Activated naive CD4-positive, alpha-beta T cell treated with anti-CD3 and anti-CD28 coated beads, Interleukin-2, amount 50 U/mL, for 24 hours (primary cell): Measurements from ENCODE around the gene TOMT.
"Not testable (repeated sequence)": the region's sequence is repeated elsewhere in the genome, so short reads cannot be mapped to it uniquely, and the experiment has no call there.

Source experiments
- H3K27ac Mint-ChIP-seq: one replicate; pipeline ENCODE4 v1.8.0; 2021; ENCODE audit warnings: mild to moderate bottlenecking, mixed read lengths
- H3K27me3 Mint-ChIP-seq: one replicate; pipeline ENCODE4 v1.8.0; 2021; ENCODE audit warnings: mixed read lengths
- H3K36me3 Mint-ChIP-seq: one replicate; pipeline ENCODE4 v1.8.0; 2021; ENCODE audit warnings: mixed read lengths
- H3K4me1 Mint-ChIP-seq: one replicate; pipeline ENCODE4 v1.8.0; 2021; ENCODE audit warnings: mixed read lengths
- H3K4me3 Mint-ChIP-seq: one replicate; pipeline ENCODE4 v1.8.0; 2021; ENCODE audit warnings: mild to moderate bottlenecking, mixed read lengths
- H3K9me3 Mint-ChIP-seq: one replicate; pipeline ENCODE4 v1.8.0; 2021; ENCODE audit warnings: mixed read lengths

Gene TOMT

DNA sequence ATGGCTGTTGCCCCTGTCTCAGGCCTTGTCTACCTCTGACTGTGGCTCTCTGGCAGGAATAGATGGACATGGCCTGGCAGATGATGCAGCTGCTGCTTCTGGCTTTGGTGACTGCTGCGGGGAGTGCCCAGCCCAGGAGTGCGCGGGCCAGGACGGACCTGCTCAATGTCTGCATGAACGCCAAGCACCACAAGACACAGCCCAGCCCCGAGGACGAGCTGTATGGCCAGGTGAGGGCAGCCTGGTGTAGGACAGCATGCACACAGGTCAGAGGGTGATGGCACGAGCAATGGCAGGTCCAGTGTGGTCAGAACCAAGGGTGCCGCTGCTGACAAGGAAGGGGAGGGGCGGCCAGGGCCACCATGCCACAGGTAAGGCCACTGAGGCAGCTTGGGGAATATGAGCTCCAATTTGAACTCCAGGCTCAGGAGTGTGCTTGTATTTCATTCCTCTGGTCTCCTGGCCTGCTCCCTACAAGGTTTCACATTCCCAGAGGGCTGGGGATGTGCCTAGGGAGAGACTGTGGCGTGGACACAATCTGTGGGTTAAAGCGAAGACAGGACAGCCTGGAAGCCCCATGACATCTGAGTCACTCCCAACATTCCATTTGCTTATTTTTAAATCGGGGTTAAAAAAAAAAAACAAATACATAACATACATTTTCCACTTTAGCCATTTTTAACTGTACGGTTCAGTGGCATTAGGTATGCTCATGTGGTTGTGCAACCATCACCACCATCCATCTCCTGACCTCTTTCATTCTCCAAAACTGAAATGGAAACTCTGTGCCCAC lies 30.4 kb downstream of the TOMT start:
- peaks cover 4% of the 10 kb centered on the region for H3K27me3 Mint-ChIP-seq
- no peak overlapping the region for H3K4me3 Mint-ChIP-seq
- no peak overlapping the region for H3K27ac Mint-ChIP-seq
- no peaks in the 10 kb centered on the region for H3K36me3 Mint-ChIP-seq
- H3K4me1 Mint-ChIP-seq = no peaks in the 10 kb centered on the region
- no peaks in the 10 kb centered on the region for H3K9me3 Mint-ChIP-seq

DNA sequence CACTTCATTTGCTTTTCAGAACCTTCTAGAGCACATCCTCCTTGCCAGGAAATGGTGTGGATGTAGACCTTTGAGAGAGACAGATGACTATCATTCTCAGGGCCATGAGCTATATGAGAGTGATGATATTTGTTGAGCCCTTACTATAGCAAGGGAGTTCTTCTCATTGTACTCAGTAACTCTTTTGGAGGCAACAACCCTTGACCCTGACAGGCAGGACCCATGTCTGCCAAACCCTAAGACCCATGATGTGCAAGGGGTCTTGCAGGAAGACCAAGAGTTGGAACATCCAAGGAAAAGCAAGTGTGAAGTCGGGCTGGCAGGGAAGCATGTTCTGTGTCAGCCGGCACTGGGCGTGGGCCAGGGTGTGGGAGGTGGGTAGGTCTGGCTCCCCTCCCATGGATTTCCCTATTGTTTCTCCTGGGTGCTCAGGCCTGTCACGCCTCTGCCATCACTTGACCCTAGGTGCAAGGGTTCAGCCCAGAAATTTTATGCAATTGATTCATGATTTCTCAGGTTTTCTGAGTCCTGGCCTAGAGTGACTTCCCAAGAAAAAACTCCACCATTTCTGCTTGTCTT lies 31.0 kb downstream of the TOMT start:
- no peaks in the 10 kb centered on the region for H3K36me3 Mint-ChIP-seq
- H3K9me3 Mint-ChIP-seq = no peaks in the 10 kb centered on the region
- peaks cover 7% of the 10 kb centered on the region for H3K27me3 Mint-ChIP-seq
- no peaks in the 10 kb centered on the region for H3K4me1 Mint-ChIP-seq
- no peak overlapping the region for H3K27ac Mint-ChIP-seq
- H3K4me3 Mint-ChIP-seq = no peak overlapping the region

DNA sequence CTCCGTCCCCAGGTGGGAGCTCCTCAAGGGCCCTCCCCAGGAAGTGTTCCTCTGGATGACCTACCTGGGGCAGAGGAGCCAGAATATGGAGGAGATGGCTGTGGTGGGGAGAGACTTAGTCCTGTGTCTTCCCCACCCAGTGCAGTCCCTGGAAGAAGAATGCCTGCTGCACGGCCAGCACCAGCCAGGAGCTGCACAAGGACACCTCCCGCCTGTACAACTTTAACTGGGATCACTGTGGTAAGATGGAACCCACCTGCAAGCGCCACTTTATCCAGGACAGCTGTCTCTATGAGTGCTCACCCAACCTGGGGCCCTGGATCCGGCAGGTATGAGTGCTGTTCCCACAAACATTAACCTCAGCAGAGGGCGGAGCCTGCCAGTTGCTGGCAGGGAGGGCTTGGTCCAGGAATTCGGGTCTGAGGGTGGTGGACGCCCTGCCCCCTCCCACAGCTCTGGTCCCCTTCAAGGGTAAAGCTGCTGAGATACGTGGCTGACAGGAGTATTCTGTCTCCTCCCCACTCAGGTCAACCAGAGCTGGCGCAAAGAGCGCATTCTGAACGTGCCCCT lies 33.2 kb downstream of the TOMT start:
- H3K27ac Mint-ChIP-seq = no peak overlapping the region
- H3K4me1 Mint-ChIP-seq = peaks cover 2% of the 10 kb centered on the region
- H3K36me3 Mint-ChIP-seq = no peaks in the 10 kb centered on the region
- H3K4me3 Mint-ChIP-seq = no peak overlapping the region
- no peaks in the 10 kb centered on the region for H3K9me3 Mint-ChIP-seq
- H3K27me3 Mint-ChIP-seq = peaks cover 6% of the 10 kb centered on the region

DNA sequence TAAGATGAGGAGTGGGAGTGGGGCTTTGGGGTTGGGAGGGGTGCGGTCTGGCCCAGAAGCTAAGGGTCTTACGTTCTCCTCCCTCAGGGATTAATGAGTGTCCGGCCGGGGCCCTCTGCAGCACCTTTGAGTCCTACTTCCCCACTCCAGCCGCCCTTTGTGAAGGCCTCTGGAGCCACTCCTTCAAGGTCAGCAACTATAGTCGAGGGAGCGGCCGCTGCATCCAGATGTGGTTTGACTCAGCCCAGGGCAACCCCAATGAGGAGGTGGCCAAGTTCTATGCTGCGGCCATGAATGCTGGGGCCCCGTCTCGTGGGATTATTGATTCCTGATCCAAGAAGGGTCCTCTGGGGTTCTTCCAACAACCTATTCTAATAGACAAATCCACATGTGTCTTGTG lies 33.8 kb downstream of the TOMT start:
- no peaks in the 10 kb centered on the region for H3K36me3 Mint-ChIP-seq
- H3K4me1 Mint-ChIP-seq = peaks cover 4% of the 10 kb centered on the region
- no peak overlapping the region for H3K27ac Mint-ChIP-seq

DNA sequence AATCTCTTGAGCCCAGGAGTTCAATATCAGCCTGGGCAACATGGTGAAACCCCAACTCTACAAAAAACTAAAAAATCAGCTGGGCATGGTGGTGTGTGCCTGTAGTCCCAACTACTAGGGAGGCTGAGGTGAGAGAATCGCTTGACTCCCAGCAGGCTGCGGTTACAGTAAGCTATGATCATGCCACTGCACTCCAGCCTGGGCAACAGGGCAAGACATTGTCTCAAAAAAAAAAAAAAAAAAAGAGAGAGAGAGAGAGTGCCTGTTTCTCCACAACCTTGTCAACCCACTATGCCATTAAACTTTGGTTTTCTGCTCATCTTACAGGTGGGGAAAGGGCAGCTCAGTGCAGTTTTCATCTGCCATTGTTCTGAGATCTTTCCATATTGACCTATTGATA lies 34.9 kb downstream of the TOMT start:
- peaks cover 4% of the 10 kb centered on the region for H3K4me1 Mint-ChIP-seq
- no peak overlapping the region for H3K4me3 Mint-ChIP-seq
- H3K27me3 Mint-ChIP-seq = peaks cover 6% of the 10 kb centered on the region
- no peaks in the 10 kb centered on the region for H3K36me3 Mint-ChIP-seq
- H3K27ac Mint-ChIP-seq = no peak overlapping the region
- no peaks in the 10 kb centered on the region for H3K9me3 Mint-ChIP-seq

More for the DNA sequence above, 33.8 kb downstream of the TOMT start:
- no peaks in the 10 kb centered on the region for H3K9me3 Mint-ChIP-seq
- no peak overlapping the region for H3K4me3 Mint-ChIP-seq
- H3K27me3 Mint-ChIP-seq = peaks cover 6% of the 10 kb centered on the region

DNA sequence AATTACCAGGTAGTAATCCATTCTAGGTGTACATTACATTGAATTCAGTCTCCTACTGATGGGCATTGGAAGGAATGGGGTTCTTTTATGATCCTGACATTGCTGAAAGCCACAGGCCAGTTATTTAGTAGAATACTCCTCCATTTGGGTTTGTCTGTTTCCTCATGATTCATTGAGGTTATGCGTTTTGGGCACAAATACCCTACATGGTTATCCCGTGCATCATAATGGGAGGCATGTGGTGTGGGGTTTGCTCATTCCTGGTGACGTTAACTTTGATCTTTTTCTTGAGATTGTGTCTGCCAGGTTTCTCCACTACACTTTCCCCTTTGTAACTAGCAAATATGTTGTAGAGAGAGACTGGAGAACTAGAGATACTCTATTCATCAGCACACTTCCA lies 35.3 kb downstream of the TOMT start:
- Mint-ChIP-seq H3K36me3 (no peaks in the 10 kb centered on the region), H3K4me3 (no peak overlapping the region), H3K27me3 (peaks cover 6% of the 10 kb centered on the region), H3K27ac (no peak overlapping the region), H3K9me3 (no peaks in the 10 kb centered on the region), H3K4me1 (peaks cover 4% of the 10 kb centered on the region)

DNA sequence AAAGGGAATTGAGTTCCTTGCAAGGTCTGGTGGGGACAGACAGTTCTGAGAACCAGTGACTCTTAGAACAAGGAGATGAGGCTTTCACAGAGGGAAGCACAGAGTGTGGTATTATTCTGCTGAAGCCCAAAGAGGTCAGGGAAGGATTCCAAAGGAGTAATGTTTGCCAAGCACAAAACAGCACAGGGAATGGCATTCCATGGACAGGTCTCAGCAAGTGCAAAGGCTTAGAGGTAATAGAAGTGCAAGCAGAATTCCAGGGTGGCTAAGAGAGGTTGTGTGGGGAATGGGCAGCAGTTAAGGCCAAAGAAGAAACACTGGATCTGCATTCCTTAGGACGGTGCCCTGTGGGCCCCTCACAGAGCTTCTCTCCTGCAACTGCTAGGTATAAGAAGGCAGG lies 36.4 kb downstream of the TOMT start:
- not testable (repeated sequence) for H3K27ac Mint-ChIP-seq, H3K4me1 Mint-ChIP-seq

DNA sequence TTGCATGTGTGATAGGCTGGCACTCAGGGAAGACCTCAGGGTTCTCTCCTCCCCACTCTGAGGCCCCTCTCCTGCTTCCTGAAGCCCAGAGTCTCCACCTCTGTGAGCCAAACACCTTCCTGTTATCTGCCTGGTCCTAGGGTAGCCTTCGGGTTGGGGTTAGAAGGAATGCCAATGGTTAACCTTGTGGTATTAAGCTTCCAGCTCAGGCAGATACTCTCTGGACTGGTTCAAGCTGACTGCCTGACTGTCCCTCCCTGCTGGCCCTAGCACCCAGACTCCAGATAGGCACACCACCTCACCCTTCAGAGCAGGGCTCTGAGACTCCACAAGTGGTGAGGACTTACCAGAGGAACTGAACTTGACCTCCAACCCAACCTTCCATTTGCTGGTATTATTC lies 36.8 kb downstream of the TOMT start:
- H3K27ac Mint-ChIP-seq, H3K4me3 Mint-ChIP-seq, H3K9me3 Mint-ChIP-seq, H3K36me3 Mint-ChIP-seq, H3K27me3 Mint-ChIP-seq, H3K4me1 Mint-ChIP-seq: not testable (repeated sequence)

More for the DNA sequence above, 36.4 kb downstream of the TOMT start:
- H3K9me3 Mint-ChIP-seq, H3K27me3 Mint-ChIP-seq, H3K36me3 Mint-ChIP-seq, H3K4me3 Mint-ChIP-seq: not testable (repeated sequence)

DNA sequence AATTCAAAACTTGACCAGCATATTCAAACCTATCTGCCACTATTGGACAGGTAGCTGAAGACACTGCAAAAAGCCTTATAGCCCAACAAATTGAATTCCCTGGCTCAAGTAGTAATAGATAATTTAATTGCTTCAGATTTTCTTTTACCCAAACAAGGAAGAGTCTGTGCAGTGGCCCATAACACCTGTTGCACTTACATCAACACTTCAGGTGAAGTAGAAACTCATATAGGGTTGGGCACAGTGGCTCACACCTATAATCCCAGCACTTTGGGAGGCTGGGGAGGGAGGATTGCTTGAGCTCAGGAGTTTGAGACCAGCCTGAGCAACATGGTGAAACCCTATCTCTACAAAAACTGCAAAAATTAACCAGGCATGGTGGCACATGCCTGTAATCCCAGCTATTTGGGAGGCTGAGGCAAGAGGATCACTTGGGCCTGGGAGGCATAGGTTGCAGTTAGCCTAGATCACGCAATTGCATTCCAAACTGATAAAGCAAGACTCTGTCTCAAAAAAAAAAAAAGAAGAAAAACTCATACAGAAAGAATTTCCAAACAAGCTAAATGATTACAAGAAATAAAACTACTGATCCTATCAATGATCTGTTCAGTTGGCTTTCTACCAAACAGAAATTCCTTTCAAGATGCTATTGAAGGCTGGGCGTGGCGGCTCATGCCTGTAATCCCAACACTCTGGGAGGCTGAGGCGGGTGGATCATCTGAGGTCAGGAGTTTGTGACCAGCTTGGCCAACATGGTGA lies 39.3 kb downstream of the TOMT start:
- Mint-ChIP-seq H3K27ac (no peak overlapping the region), H3K27me3 (peaks cover 6% of the 10 kb centered on the region), H3K4me1 (peaks cover 4% of the 10 kb centered on the region), H3K9me3 (no peaks in the 10 kb centered on the region), H3K36me3 (no peaks in the 10 kb centered on the region), H3K4me3 (no peak overlapping the region)

DNA sequence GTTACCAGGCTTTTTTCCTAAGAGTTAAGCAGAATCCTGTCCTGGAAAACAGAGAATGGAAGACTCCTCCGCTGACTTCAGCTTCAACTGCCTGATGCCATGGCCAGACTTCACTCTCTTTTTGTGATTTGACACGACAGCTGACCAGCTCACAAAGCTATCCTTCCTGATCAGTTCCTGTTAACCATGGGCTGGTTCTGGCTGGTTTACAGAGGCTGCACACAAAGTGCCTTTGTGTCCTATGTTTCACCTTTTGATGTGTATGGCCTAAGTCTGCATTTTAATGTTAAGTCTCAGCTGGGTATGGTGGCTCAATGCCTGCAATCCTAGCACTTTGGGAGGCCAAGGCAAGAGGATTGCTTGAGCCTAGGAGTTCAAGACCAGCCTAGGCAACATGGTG lies 40.9 kb downstream of the TOMT start:
- Mint-ChIP-seq H3K4me3 (no peak overlapping the region), H3K27me3 (no peaks in the 10 kb centered on the region), H3K4me1 (peaks cover 4% of the 10 kb centered on the region), H3K27ac (no peak overlapping the region), H3K36me3 (no peaks in the 10 kb centered on the region), H3K9me3 (no peaks in the 10 kb centered on the region)

DNA sequence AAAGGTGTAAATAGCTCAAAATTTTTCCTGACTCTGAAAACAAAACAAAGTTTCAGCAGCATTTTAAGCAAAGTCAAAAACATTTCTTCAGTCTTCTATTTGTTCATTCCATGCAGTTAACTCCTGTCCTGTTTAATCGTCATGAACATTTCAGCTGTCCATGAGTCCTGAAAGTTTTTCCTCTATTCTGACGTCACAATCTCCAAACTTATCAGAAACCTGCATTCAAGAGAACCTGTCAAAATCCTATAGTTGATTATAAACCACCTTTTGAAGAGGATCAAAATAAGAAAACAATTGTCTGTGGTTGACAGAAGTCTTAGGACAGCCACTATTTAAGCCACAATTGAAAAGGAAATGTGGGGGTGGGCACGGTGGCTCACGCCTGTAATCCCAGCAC lies 45.2 kb downstream of the TOMT start:
- no peak overlapping the region for H3K27ac Mint-ChIP-seq
- no peaks in the 10 kb centered on the region for H3K9me3 Mint-ChIP-seq
- no peaks in the 10 kb centered on the region for H3K36me3 Mint-ChIP-seq
- H3K27me3 Mint-ChIP-seq = peaks cover 2% of the 10 kb centered on the region
- H3K4me1 Mint-ChIP-seq = no peaks in the 10 kb centered on the region
- no peak overlapping the region for H3K4me3 Mint-ChIP-seq

DNA sequence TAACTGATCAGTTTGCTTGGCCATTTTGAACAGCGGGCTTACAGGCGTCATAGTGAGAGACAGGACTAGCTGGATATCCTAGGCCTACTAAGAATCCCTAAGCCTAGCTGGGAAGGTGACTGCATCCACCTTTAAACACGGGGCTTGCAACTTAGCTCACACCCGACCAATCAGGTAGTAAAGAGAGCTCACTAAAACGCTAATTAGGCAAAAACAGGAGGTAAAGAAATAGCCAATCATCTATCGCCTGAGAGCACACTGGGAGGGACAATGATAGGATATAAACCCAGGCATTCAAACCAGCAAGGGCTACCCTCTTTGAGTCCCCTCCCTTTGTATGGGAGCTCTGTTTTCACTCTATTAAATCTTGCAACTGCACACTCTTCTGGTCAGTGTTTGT lies 48.1 kb downstream of the TOMT start:
- H3K9me3 Mint-ChIP-seq, H3K27ac Mint-ChIP-seq, H3K36me3 Mint-ChIP-seq, H3K27me3 Mint-ChIP-seq, H3K4me3 Mint-ChIP-seq, H3K4me1 Mint-ChIP-seq: not testable (repeated sequence)

DNA sequence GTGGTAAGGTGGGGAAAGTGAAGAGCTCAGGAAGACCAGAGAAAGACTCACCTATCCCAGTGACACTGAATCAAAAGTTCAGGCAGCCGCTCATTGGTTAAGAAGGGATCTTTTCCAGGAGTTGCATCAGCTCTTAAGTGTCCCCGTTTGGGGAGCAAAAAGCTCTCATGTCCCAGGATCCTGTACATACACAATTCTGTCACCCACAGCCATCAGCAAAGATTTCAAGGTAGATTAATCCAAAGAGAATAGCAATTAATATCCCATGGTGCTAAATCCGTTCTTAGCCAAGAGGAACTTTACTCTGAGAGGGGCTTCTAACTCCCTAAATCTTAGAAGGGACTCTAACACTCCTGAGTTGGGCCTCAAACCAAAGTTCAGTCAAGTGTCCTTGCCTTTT lies 49.1 kb downstream of the TOMT start:
- Mint-ChIP-seq H3K9me3 (no peaks in the 10 kb centered on the region), H3K27ac (no peak overlapping the region), H3K36me3 (no peaks in the 10 kb centered on the region), H3K4me3 (no peak overlapping the region), H3K4me1 (no peaks in the 10 kb centered on the region), H3K27me3 (peaks cover 4% of the 10 kb centered on the region)

DNA sequence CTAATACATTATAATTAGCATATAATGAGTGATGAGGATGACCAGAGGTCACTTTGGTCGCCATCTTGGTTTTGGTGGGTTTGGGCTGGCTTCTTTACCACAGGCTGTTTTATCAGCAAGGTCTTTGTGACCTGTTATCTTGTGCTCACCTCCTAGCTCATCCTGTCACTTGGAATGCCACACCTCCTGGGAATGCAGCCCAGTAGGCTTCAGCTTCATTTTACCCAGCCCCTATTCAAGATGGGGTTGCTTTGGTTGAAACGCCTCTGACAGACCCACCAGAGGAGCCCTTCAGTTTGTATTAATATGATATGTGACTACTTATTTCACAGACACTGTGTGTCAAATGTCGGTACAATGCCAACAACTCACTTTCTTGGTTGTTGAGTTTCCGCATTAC lies 50.0 kb downstream of the TOMT start:
- Mint-ChIP-seq H3K36me3 (no peaks in the 10 kb centered on the region), H3K27me3 (peaks cover 4% of the 10 kb centered on the region), H3K27ac (no peak overlapping the region), H3K9me3 (no peaks in the 10 kb centered on the region), H3K4me1 (no peaks in the 10 kb centered on the region), H3K4me3 (no peak overlapping the region)

DNA sequence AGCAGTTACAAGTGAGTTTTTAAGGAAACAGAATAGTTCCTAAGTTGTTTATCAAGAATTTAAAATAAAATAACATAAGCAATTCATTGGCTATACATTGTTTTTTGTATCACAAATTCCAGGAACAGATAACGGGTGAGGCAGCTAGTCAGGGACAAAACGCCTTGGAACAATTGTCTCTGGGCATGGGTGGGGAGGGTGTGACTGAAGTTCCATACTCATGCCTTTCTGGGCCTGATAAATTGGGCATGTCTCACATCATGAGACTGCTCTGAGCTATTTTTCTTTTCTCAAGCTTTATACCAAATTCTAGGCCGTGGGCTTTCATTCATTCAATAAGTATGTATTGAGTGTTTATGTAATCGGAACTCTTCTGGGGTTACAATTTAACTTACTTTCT lies 51.4 kb downstream of the TOMT start:
- Mint-ChIP-seq H3K4me1 (no peaks in the 10 kb centered on the region), H3K9me3 (no peaks in the 10 kb centered on the region), H3K27ac (no peak overlapping the region), H3K36me3 (no peaks in the 10 kb centered on the region), H3K27me3 (peaks cover 6% of the 10 kb centered on the region), H3K4me3 (no peak overlapping the region)
